Measurements from ENCODE around the gene FAM120A. TPM values are rescaled to one million over a fixed set of nuclear protein-coding genes. Genes with fewer than 3 reads are reported as not detected.

Gene FAM120A
- total RNA-seq, 1 experiment from 2014 or later: 98.2 TPM

GRCh38 chr9:93560991-93561390 is 109.5 kb downstream of the FAM120A start:
- no TSS peak for BruUV-seq (replicated peaks)
- CTCF ChIA-PET: interaction anchor here (0.6 kb wide), 1 partner anchor 365 kb away, joined by 9 read pairs; no protein-coding TSS in a partner anchor
- no peak overlapping the region for H3K27ac Mint-ChIP-seq (ENCODE audit: unreplicated experiment)
- no peaks in the 10 kb centered on the region for H3K27me3 Mint-ChIP-seq (ENCODE audit: unreplicated experiment)
- no peaks in the 10 kb centered on the region for H3K9me3 Mint-ChIP-seq (ENCODE audit: low read depth, unreplicated experiment)
- no peak for TF ChIP-seq CTCF (IDR thresholded peaks at IDR 0.05; ENCODE audit: unreplicated experiment)
- peaks cover 21% of the 10 kb centered on the region for H3K36me3 Mint-ChIP-seq (ENCODE audit: insufficient read depth, unreplicated experiment)
- no peaks in the 10 kb centered on the region for H3K4me1 Mint-ChIP-seq (ENCODE audit: low read depth, unreplicated experiment)
- no peak for DNase-seq
- no peak overlapping the region for H3K4me3 Mint-ChIP-seq (ENCODE audit: low read depth, unreplicated experiment)
- intact Hi-C loops (cut with micrococcal nuclease; ENCODE audit: unreplicated experiment): no loop called here

GRCh38 chr9:93562157-93562556 is 110.7 kb downstream of the FAM120A start:
- no peaks in the 10 kb centered on the region for H3K9me3 Mint-ChIP-seq (ENCODE audit: low read depth, unreplicated experiment)
- no peak overlapping the region for H3K4me3 Mint-ChIP-seq (ENCODE audit: low read depth, unreplicated experiment)
- CTCF ChIA-PET: no interaction called here
- intact Hi-C loops (cut with micrococcal nuclease; ENCODE audit: unreplicated experiment): no loop called here
- no peaks in the 10 kb centered on the region for H3K27me3 Mint-ChIP-seq (ENCODE audit: unreplicated experiment)
- no peak overlapping the region for H3K27ac Mint-ChIP-seq (ENCODE audit: unreplicated experiment)
- BruUV-seq (replicated peaks): no TSS peak
- DNase-seq: no peak
- peaks cover 2% of the 10 kb centered on the region for H3K4me1 Mint-ChIP-seq (ENCODE audit: low read depth, unreplicated experiment)
- TF ChIP-seq CTCF (IDR thresholded peaks at IDR 0.05; ENCODE audit: unreplicated experiment): no peak
- peaks cover 21% of the 10 kb centered on the region for H3K36me3 Mint-ChIP-seq (ENCODE audit: insufficient read depth, unreplicated experiment)

DNA sequence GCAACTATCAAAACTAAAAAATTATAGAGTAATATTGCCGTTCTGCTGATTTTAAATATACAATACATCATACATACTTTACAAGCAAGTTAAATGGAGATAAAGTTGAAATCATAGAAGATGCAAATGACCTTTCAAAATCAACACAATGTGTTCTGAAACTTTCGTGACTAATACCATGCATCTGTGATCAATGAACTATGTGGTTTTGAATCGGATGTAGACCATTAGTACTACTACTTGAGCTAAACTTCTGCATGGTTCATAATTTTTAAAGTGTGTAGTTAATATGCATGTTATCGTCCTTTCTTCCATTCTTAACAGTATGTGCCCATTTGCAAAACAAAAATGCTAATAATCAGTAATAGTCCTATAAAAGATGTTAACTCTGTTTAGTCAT is 113.6 kb downstream of the FAM120A start:
- peaks cover 8% of the 10 kb centered on the region for H3K4me1 Mint-ChIP-seq (ENCODE audit: low read depth, unreplicated experiment)
- peaks cover 28% of the 10 kb centered on the region for H3K36me3 Mint-ChIP-seq (ENCODE audit: insufficient read depth, unreplicated experiment)
- no peak for TF ChIP-seq CTCF (IDR thresholded peaks at IDR 0.05; ENCODE audit: unreplicated experiment)
- intact Hi-C loops (cut with micrococcal nuclease; ENCODE audit: unreplicated experiment): no loop called here
- no peaks in the 10 kb centered on the region for H3K9me3 Mint-ChIP-seq (ENCODE audit: low read depth, unreplicated experiment)
- H3K27ac Mint-ChIP-seq (ENCODE audit: unreplicated experiment): no peak overlapping the region
- H3K27me3 Mint-ChIP-seq (ENCODE audit: unreplicated experiment): no peaks in the 10 kb centered on the region
- CTCF ChIA-PET: no interaction called here
- no peak overlapping the region for H3K4me3 Mint-ChIP-seq (ENCODE audit: low read depth, unreplicated experiment)
- BruUV-seq (replicated peaks): no TSS peak
- no peak for DNase-seq

- Mint-ChIP-seq H3K4me1 (ENCODE audit: low read depth, unreplicated experiment) (peaks cover 8% of the 10 kb centered on the region), H3K9me3 (ENCODE audit: low read depth, unreplicated experiment) (no peaks in the 10 kb centered on the region), H3K27me3 (ENCODE audit: unreplicated experiment) (no peaks in the 10 kb centered on the region), H3K27ac (ENCODE audit: unreplicated experiment) (no peak overlapping the region), H3K4me3 (ENCODE audit: low read depth, unreplicated experiment) (peak overlapping the region; percentile 67), H3K36me3 (ENCODE audit: insufficient read depth, unreplicated experiment) (peaks cover 28% of the 10 kb centered on the region)
- peak; percentile 67 for TF ChIP-seq CTCF (IDR thresholded peaks at IDR 0.05; ENCODE audit: unreplicated experiment)
- TSS peak; percentile 67 for BruUV-seq (replicated peaks)
- peak; percentile 97 for DNase-seq
- intact Hi-C loops (cut with micrococcal nuclease; ENCODE audit: unreplicated experiment): no loop called here
- CTCF ChIA-PET: interaction anchor here (0.6 to 1.2 kb wide), 5 partner anchors 34 to 1698 kb away, joined by 3 to 4 read pairs (median 3); partner anchors contain the start of gene FAM120AOS
These were observed 115.2 kb downstream of the FAM120A start for GRCh38 chr9:93566408-93567270.
